Jurkat, Clone E6-1 (cell line): Measurements from ENCODE around the gene FCRL2.
"Not testable (repeated sequence)": the region's sequence is repeated elsewhere in the genome, so short reads cannot be mapped to it uniquely, and the experiment has no call there.

Experiments used
- DNase-seq: peaks from one replicate; pipeline ENCODE4 v3.0.0-alpha.2; 2011; ENCODE audit warnings: low read depth, low spot score
- H3K4me3 ChIP-seq: 2 replicates; pipeline ENCODE4 v1.5.1; 2011; ENCODE audit warnings: mild to moderate bottlenecking, low read length, control low read depth, moderate library complexity

FCRL2 gene

GRCh38 chr1:157766792-157767191 is 10.1 kb downstream of the FCRL2 start:
- H3K4me3 ChIP-seq, result no peak overlapping the region
- DNase-seq, result no peak

DNA sequence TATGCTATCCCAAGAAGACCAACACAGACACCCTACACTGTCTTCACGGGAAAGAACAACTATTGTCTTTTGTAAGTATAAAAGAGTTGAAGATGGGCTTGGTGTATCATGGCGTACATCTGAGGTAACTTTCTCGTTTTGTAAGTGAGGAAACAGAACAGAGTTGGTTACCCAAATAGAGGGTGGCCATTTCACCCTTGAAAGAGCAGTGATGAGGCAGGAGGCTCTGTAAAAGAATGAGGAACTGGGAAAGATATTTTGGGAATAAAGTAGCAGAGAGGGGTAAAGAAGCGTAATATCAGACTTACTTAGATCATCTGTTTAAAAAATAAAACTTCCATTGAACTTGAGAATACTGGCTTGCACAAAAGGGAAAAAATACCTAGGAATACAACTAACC is 18.9 kb downstream of the FCRL2 start:
- no peak for DNase-seq
- no peak overlapping the region for H3K4me3 ChIP-seq

DNA sequence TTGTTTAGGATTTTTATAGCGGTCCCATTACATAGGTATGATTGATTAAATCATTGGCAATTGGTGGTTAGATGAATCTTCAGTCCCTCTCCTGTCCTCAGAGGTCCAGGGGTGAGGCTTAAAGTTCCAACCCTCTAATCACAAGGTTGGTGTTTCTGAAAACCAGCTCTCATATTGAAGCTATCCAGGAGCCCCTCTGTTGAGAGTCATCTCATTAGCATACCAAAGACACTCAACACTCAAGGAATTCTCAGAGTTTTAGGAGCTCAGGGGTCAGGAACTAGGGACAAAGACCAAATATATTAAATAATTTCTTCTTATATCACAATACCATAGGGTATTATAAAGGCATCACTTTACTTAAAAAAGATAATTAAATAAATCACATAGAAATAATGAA is 23.3 kb downstream of the FCRL2 start:
- no peak for DNase-seq
- H3K4me3 ChIP-seq, result no peak overlapping the region

- no peak overlapping the region for H3K4me3 ChIP-seq
- no peak for DNase-seq
Measured at GRCh38 chr1:157751283-157751682, 25.6 kb downstream of the FCRL2 start.

GRCh38 chr1:157748262-157748817 is 28.6 kb downstream of the FCRL2 start:
- H3K4me3 ChIP-seq, result no peak overlapping the region
- no peak for DNase-seq

DNA sequence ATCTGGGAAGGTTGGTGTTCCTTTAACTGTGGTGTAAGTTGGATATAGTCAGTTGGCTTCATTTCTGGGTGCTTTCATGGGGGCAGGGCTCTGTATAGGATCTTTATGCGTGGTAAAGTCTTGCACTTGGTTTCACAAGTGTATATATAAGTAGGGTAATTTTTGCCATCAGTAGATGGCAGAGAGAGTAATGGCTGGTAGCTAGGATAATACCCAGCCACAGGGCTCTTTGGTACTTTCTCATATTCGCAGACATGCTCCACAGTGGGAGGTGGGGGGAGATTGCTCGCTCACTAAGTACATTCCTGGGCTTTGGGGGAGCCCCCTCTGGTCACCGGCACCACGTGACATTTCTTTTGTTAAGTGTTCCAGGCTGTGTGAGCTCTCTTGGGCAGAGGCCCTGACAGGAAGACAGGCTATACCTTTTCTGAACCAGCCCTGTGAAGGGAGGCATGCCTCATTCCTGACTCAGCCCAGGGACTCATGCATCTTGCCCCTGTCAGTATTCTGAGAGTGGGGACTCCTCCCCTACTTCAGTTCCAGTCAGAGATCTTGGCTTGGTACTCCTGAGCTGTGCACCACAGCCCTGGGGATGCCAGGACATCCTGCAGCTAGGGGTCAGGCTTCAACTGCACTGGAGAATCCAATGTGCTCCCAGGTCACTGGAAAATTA is 37.6 kb downstream of the FCRL2 start:
- no peak overlapping the region for H3K4me3 ChIP-seq
- no peak for DNase-seq

DNA sequence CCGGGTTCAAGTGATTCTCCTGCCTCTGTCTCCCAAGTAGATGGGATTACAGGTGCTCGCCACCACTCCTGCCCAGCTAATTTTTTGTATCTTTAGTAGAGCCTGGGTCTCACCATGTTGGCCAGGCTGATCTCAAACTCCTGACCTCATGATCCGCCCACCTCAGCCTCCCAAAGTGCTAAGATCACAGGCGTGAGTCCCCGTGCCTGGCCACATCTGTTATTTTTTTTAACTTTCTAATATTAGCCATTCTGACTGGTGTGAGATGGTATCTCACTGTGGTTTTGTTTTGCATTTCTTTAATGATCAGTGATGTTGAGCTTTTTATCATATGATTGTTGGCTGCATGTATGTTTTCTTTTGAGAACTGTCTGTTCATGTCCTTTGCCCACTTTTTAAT is 40.9 kb downstream of the FCRL2 start:
- DNase-seq, result not testable (repeated sequence)

DNA sequence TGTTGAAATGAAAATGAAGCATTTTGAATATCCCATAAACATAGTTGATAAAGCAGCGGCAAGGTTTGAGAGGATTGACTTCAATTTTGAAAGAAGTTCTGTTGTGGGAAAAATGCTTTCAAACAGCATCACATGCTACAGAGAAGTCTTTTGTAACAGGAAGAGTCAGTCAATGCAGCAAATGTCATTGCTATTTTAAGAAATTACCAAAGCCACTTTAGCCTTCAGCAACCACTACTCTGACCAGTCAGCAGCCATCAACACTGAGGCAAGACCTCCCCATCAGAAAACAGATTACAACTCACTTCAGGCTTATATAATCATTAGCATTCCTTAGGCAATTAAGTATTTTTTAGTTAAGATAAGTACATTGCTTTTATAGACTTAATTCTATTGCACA is 42.6 kb downstream of the FCRL2 start:
- DNase-seq, result no peak
- H3K4me3 ChIP-seq, result no peak overlapping the region

More for the DNA sequence above, 40.9 kb downstream of the FCRL2 start:
- not testable (repeated sequence) for H3K4me3 ChIP-seq

DNA sequence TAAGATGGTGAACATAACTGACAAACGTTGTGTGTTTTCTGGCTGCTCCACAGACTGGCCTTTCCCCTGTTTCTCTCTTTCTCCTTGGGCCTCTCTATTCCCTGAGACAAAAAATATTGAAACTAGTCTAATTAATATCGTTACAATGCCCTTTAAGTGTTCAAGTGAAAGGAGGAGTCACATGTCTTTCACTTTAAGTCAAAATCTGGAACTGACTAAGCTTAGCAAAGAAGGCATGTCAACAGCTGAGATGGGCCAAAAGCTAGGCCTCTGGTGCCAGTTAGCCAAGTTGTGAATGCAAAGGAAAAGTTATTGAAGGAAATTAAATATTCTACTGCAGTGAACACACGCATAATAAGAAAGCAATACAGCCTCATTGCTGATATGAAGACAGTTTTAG is 44.2 kb downstream of the FCRL2 start:
- no peak for DNase-seq
- H3K4me3 ChIP-seq, result no peak overlapping the region

- H3K4me3 ChIP-seq, result no peak overlapping the region
- peak; percentile 14 for DNase-seq
Measured at GRCh38 chr1:157725221-157725577, 51.7 kb downstream of the FCRL2 start.

DNA sequence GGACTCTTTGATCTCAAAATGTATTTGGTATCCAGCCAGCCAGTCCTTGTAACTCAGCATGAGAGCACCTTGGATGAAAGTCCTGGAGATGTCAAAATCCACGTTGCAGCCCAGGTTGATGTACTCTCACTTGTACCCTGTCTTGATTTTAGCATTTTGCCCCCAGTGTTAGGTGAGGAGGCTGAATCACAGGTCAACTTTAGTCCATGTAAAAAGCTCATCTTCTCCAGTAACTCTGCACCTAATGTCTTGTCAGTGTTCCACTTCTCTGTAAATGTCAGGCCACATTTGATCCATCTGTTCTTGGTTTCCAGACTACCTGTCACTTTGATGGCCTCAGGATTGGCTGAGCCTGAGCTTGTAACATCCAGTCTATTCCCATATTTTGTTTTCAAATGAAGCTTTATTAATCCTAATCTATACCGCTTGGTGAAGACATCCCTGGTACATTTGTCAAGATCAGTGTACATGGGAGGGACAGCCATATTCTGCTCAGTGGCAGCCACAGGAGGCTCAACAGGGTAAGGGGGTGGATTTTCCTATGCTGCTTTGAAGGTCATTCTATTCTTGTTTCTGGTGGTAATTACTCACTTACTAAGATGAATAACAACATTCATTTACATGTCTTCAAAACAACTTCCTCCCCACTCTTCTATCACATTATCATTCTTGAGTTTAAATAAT is 52.3 kb downstream of the FCRL2 start:
- no peak for DNase-seq
- H3K4me3 ChIP-seq, result no peak overlapping the region

DNA sequence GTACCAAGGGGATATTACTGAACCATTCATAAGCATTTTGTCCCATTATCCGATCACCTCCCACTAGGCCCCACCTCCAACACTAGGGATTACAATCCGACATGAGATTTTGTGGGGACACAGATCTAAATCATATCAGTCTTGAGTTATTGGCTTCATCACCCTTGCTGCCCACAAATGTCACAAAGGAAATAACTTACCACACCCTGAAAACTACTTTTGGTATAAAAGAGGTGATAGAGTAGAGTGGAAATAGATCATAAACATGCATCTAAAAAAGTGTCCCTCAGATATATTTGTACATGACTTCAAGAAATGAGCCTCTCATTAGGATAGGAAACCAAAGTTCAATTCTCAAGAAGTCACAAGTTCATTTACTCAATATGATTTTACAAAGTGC is 53.8 kb downstream of the FCRL2 start:
- H3K4me3 ChIP-seq, result no peak overlapping the region
- no peak for DNase-seq

GRCh38 chr1:157721985-157722384 is 54.9 kb downstream of the FCRL2 start:
- no peak overlapping the region for H3K4me3 ChIP-seq
- no peak for DNase-seq

DNA sequence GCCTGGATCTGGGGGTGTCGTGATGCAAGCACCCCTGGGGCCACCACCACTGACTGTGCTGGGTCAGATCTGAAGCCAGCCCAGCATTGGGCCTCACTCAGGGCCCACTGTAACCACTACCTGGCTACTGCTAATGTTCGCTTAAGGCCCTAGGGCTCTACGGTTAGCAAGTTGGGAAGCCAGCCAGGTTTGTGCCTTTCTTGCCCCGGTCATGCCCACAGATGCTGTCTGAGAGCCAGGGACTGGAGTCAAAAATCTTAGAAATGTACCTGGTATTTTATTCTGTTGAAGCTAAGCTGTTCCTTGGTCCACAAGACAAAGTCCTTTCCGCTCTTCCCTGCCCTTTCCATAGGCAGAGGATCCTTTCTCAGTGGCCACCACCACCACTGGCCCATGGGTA is 61.2 kb downstream of the FCRL2 start:
- DNase-seq, result no peak
- no peak overlapping the region for H3K4me3 ChIP-seq

GRCh38 chr1:157711802-157712201 is 65.1 kb downstream of the FCRL2 start:
- H3K4me3 ChIP-seq, result no peak overlapping the region
- no peak for DNase-seq

- DNase-seq, result no peak
- H3K4me3 ChIP-seq, result no peak overlapping the region
Measured at GRCh38 chr1:157704878-157705277, 72.1 kb downstream of the FCRL2 start.

DNA sequence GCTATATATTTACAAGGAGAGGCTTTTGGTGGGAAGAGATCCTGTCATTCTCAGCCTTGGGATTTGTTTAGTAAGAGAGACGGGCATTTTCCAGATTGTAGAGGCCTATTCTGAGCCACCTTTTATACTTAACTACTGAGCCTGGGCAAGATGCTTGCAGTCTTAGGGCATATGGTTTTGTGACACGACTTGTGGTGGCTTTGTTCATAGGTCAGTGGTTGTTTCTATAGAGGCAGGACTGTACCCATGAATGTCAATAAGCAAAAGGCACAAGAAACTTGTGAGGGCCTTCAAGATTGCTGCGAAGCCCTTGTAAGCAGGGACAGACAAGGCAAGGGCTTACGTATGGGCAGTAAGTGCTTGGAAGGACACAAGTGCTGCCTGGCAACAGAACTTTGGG is 73.0 kb downstream of the FCRL2 start:
- no peak overlapping the region for H3K4me3 ChIP-seq
- DNase-seq, result no peak

DNA sequence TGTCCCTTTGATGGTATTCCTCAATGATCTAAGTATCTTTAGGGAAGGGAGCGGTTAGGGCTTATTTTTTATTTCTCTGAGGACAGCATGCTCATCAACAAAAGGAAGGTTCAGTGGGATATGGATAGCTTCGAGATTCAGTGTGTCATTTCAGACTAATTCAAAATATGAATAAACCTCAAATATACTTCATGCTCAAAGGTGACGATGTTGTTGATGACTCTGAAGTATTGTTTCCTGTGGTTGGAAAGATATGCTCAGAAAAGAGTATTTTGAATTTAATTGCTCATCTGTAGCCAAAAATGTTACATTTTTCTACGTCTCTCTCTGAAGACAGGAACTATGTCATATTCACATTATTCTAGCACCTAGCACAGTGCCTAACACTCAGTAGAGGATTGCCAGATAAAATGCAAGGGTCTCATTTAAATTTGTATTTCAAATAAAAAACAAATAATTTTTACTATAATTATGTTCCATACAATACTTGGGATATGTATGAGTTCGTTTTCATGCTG is 74.6 kb downstream of the FCRL2 start:
- H3K4me3 ChIP-seq, result no peak overlapping the region
- DNase-seq, result no peak

DNA sequence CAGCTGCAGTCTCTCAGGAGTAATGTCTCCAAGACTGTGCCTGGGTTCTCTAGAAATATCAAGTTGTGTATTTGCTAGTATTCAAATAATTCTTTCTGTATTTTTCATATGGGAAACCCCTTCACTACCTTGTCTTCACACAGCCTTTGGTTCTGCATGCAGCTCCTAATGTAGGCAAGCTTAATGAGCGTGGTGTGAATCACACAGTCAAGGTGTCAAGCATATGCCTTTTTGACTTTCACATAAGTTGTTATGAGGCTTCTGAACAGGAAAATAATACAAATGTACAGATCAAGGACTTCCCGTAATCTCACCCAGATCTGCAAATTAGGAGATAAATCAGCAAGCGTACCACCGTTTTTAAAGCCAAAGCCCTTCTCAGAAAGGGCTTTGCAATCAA is 76.2 kb downstream of the FCRL2 start, which contains the start of gene FCRL3:
Gene FCRL3, minus strand, starts transcription at position 38 of the 400 bp plus-strand sequence. CDS start 280 bp downstream, outside the sequence.
- H3K4me3 ChIP-seq, result no peak within 1 kb of the TSS
- no peak for DNase-seq

GRCh38 chr1:157700305-157700704 is 76.6 kb downstream of the FCRL2 start:
- no peak for DNase-seq
- no peak overlapping the region for H3K4me3 ChIP-seq
